Measurements from ENCODE around the gene CDK6.

DNA sequence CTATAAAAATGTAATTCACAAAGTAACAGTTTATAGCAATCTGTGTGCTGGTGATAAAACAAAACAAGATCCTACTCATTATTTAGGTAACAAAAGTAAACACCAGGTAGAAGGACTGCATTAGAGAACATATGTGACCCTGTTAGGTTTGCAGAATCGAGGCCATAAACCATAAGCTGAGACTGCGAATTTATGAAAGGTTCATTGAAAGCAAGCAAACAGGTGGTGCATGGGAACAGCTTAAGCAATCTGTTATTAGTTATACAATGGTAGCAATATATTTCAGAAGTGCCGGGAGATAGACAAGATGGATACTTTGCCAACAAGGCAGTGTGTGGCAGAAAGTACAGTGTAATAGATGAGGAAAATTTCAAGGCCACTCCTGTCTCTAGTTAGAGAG is 222.7 kb downstream of the CDK6 start:
- no peak for TF ChIP-seq POLR2AphosphoS5 (IDR thresholded peaks at IDR 0.05)
- TF ChIP-seq, protein P1, sequence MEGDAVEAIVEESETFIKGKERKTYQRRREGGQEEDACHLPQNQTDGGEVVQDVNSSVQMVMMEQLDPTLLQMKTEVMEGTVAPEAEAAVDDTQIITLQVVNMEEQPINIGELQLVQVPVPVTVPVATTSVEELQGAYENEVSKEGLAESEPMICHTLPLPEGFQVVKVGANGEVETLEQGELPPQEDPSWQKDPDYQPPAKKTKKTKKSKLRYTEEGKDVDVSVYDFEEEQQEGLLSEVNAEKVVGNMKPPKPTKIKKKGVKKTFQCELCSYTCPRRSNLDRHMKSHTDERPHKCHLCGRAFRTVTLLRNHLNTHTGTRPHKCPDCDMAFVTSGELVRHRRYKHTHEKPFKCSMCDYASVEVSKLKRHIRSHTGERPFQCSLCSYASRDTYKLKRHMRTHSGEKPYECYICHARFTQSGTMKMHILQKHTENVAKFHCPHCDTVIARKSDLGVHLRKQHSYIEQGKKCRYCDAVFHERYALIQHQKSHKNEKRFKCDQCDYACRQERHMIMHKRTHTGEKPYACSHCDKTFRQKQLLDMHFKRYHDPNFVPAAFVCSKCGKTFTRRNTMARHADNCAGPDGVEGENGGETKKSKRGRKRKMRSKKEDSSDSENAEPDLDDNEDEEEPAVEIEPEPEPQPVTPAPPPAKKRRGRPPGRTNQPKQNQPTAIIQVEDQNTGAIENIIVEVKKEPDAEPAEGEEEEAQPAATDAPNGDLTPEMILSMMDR (IDR thresholded peaks at IDR 0.05), result no peak
